Peyer's patch (tissue), 4 donors: ENCODE measurements around the gene RHOXF1.
"Not testable (repeated sequence)": the region's sequence is repeated elsewhere in the genome, so short reads cannot be mapped to it uniquely, and the experiment has no call there.

Experiments used
- CTCF ChIP-seq, 6 experiments: fragments of 450-650 bp in 4 of 6; fragments of 200-600 bp in 2 of 6; sonication (generic) in 1 of 6; IDR thresholded peaks; one replicate each; pipeline ENCODE4 v1.5.1; 2017 to 2019; ENCODE audit warnings: antibody characterized with exemption in 6 of 6, mild to moderate bottlenecking in 3 of 6, moderate library complexity in 1 of 6
- POLR2A ChIP-seq, 2 donors: fragments of 450-650 bp; IDR thresholded peaks; one replicate each; pipeline ENCODE4 v1.5.1; 2017; ENCODE audit warnings: antibody characterized with exemption in 2 of 2, mild to moderate bottlenecking in 2 of 2, moderate library complexity in 2 of 2

GRCh38 chrX:120158313-120158712 lies 42.6 kb upstream of the RHOXF1 start, which contains the start of gene RHOXF2:
- not testable (repeated sequence) for TF ChIP-seq CTCF, POLR2A (IDR thresholded peaks at IDR 0.05)
